PC-3 (cell line): ENCODE measurements around the gene MDFIC. TPM values are rescaled to one million over a fixed set of nuclear protein-coding genes. Genes with fewer than 3 reads are reported as not detected.

ENCODE experiments used
- ATAC-seq: fragments of 200-7000 bp; cut with Tn5 transposase; 2 replicates; pipeline ENCODE4 v1.9.1; 2020; ENCODE audit warnings: mild to moderate bottlenecking, moderate library complexity
- BruUV-seq: library from RNA; stranded (reverse); fragments of 400-500 nt; replicated peaks from 2 replicates; lab custom pipeline; 2021; lab: Mats Ljungman, UMichigan
- CTCF ChIA-PET: fragments of 300-600 bp; sonication (Branson Sonifier 250); formaldehyde crosslinking; loops from one replicate; lab custom pipeline; 2022; ENCODE audit warnings: antibody characterized with exemption; lab: Charles Lee
- POLR2A ChIA-PET: fragments of 300-600 bp; sonication (Branson Sonifier 250); formaldehyde crosslinking; loops from one replicate; lab custom pipeline; 2022; ENCODE audit warnings: antibody characterized with exemption; ENCODE audit not compliant: unreplicated experiment; lab: Charles Lee
- DNase-seq: peaks from one replicate; pipeline ENCODE4 v3.0.0-alpha.2; 2015
- H2AFZ ChIP-seq: fragments of 300-600 bp; sonication (generic); 2 replicates; pipeline ENCODE4 v1.6.0; 2016; ENCODE audit warnings: antibody characterized with exemption, low read length
- H3F3A ChIP-seq: fragments of 300-600 bp; sonication (generic); one replicate; pipeline ENCODE4 v1.6.0; 2017; ENCODE audit warnings: antibody characterized with exemption, low read length, control low read depth, mild to moderate bottlenecking; ENCODE audit not compliant: unreplicated experiment
- H3K27ac ChIP-seq: fragments of 300-600 bp; sonication (generic); 2 replicates; pipeline ENCODE4 v1.5.1; 2016; ENCODE audit warnings: mild to moderate bottlenecking, low read length
- H3K27me3 ChIP-seq: fragments of 300-600 bp; sonication (generic); 2 replicates; pipeline ENCODE4 v1.6.1; 2016; ENCODE audit warnings: low read length, mixed read lengths
- H3K36me3 ChIP-seq: fragments of 300-600 bp; sonication (generic); 2 replicates; pipeline ENCODE4 v1.6.1; 2016; ENCODE audit warnings: low read depth, mixed run types, low read length, mixed read lengths
- H3K4me1 ChIP-seq: fragments of 300-600 bp; sonication (generic); 2 replicates; pipeline ENCODE4 v1.5.1; 2016; ENCODE audit warnings: low read length; ENCODE audit not compliant: insufficient read depth
- H3K4me2 ChIP-seq: fragments of 300-600 bp; sonication (generic); 2 replicates; pipeline ENCODE4 v1.6.0; 2016; ENCODE audit warnings: low read length
- H3K4me3 ChIP-seq: fragments of 300-600 bp; sonication (generic); 2 replicates; pipeline ENCODE4 v1.5.1; 2016; ENCODE audit warnings: mild to moderate bottlenecking, low read length, mixed read lengths
- H3K79me2 ChIP-seq: fragments of 300-600 bp; sonication (generic); 2 replicates; pipeline ENCODE4 v1.6.1; 2017; ENCODE audit warnings: low read length, mixed read lengths
- H3K9ac ChIP-seq: fragments of 300-600 bp; sonication (generic); 2 replicates; pipeline ENCODE4 v1.6.0; 2016; ENCODE audit warnings: mild to moderate bottlenecking, low read length
- H3K9me2 ChIP-seq: fragments of 300-600 bp; sonication (generic); replicated peaks from 2 replicates; pipeline ENCODE4 v1.6.1; 2016; ENCODE audit warnings: mixed run types, low read length, mixed read lengths
- H3K9me3 ChIP-seq: fragments of 300-600 bp; sonication (generic); 2 replicates; pipeline ENCODE4 v1.6.1; 2016; ENCODE audit warnings: low read length, mixed read lengths
- H4K20me1 ChIP-seq: fragments of 300-600 bp; sonication (generic); 2 replicates; pipeline ENCODE4 v1.6.1; 2016; ENCODE audit warnings: low read length, mixed read lengths
- CTCF ChIP-seq: fragments of 300-600 bp; sonication (generic); conservative IDR thresholded peaks from 2 replicates; pipeline ENCODE4 v1.5.1; 2017; ENCODE audit warnings: antibody characterized with exemption, low read depth, mild to moderate bottlenecking, low read length
- EZH2 ChIP-seq: fragments of 300-600 bp; sonication (generic); IDR thresholded peaks from one replicate; pipeline ENCODE4 v1.6.1; 2017; ENCODE audit warnings: antibody characterized with exemption, mild to moderate bottlenecking, low read length; ENCODE audit not compliant: unreplicated experiment
- EZH2phosphoT487 ChIP-seq: fragments of 300-600 bp; sonication (generic); IDR thresholded peaks from 2 replicates; pipeline ENCODE4 v1.6.1; 2018; ENCODE audit warnings: mild to moderate bottlenecking, antibody characterized with exemption, low read length, borderline replicate concordance
- intact Hi-C: fragments of 100-400 bp; cut with micrococcal nuclease; formaldehyde crosslinking; loops from 2 replicates; pipeline ENCODE4 v1.9.0; 2023
- total RNA-seq: library from RNA; depleted of rRNA; stranded (reverse); fragments of >200 nt; gene quantifications from 2 replicates; pipeline ENCODE4 v1.2.3, GENCODE V29; 2014

MDFIC gene
- total RNA-seq, 1 experiment from 2014 or later = 33.9 TPM

- H3K36me3 ChIP-seq = no peaks in the 10 kb centered on the region
- ATAC-seq = peak; percentile 82
- intact Hi-C loops = no loop called here
- BruUV-seq = no TSS peak
- H3K9ac ChIP-seq = no peak overlapping the region
- H3K4me2 ChIP-seq = peak overlapping the region; percentile 33
- H3K4me3 ChIP-seq = no peak overlapping the region
- no peaks in the 10 kb centered on the region for H3K9me2 ChIP-seq
- H3K27ac ChIP-seq = peak overlapping the region; percentile 24; the same call in 1 of the 2 replicates
- H3F3A ChIP-seq = no peaks in the 10 kb centered on the region
- DNase-seq = peak; percentile 76
- H3K9me3 ChIP-seq = no peaks in the 10 kb centered on the region
- no peaks in the 10 kb centered on the region for H3K79me2 ChIP-seq
- no peaks in the 10 kb centered on the region for H3K27me3 ChIP-seq
- ChIA-PET CTCF (no interaction called here), POLR2A (interaction anchor here (0.6 kb wide), 1 partner anchor 109 kb away, joined by 3 read pairs; no protein-coding TSS in a partner anchor)
- no peak overlapping the region for H2AFZ ChIP-seq
- no peak for TF ChIP-seq EZH2phosphoT487
- no peaks in the 10 kb centered on the region for H4K20me1 ChIP-seq
- H3K4me1 ChIP-seq = peaks cover 22% of the 10 kb centered on the region
Observed at GRCh38 chr7:114988755-114989375, 67.0 kb downstream of the MDFIC start.

- H3K4me1 ChIP-seq = peaks cover 22% of the 10 kb centered on the region
- H3K9me3 ChIP-seq = no peaks in the 10 kb centered on the region
- H4K20me1 ChIP-seq = no peaks in the 10 kb centered on the region
- no peaks in the 10 kb centered on the region for H3F3A ChIP-seq
- ATAC-seq = no peak
- no peaks in the 10 kb centered on the region for H3K36me3 ChIP-seq
- TF ChIP-seq CTCF (no peak), EZH2phosphoT487 (no peak), EZH2 (no peak)
- no peak overlapping the region for H2AFZ ChIP-seq
- H3K27me3 ChIP-seq = no peaks in the 10 kb centered on the region
- intact Hi-C loops = no loop called here
- no peak overlapping the region for H3K4me3 ChIP-seq
- ChIA-PET CTCF (no interaction called here), POLR2A (no interaction called here)
- H3K9ac ChIP-seq = no peak overlapping the region
- BruUV-seq = no TSS peak
- no peaks in the 10 kb centered on the region for H3K9me2 ChIP-seq
- H3K79me2 ChIP-seq = no peaks in the 10 kb centered on the region
- H3K4me2 ChIP-seq = no peak overlapping the region
- DNase-seq = no peak
- H3K27ac ChIP-seq = no peak overlapping the region
Observed at GRCh38 chr7:114989531-114989930, 67.6 kb downstream of the MDFIC start.

GRCh38 chr7:114997487-114998404 lies 75.9 kb downstream of the MDFIC start:
- Histone ChIP-seq H3F3A (no peaks in the 10 kb centered on the region), H3K79me2 (no peaks in the 10 kb centered on the region), H3K9me3 (no peaks in the 10 kb centered on the region), H3K36me3 (no peaks in the 10 kb centered on the region), H3K4me1 (peaks cover 10% of the 10 kb centered on the region; the same call in 1 of the 2 replicates), H3K4me3 (peak overlapping the region; percentile 11; the same call in 1 of the 2 replicates), H4K20me1 (no peaks in the 10 kb centered on the region), H3K9ac (no peak overlapping the region), H2AFZ (no peak overlapping the region), H3K27ac (peak overlapping the region; percentile 13), H3K27me3 (no peaks in the 10 kb centered on the region), H3K9me2 (no peaks in the 10 kb centered on the region), H3K4me2 (peak overlapping the region; percentile 49)
- no peak for TF ChIP-seq EZH2phosphoT487
- no peak for TF ChIP-seq CTCF
- TF ChIP-seq EZH2 = no peak
- no TSS peak for BruUV-seq
- ChIA-PET POLR2A (no interaction called here), CTCF (interaction anchor here (0.7 kb wide), 1 partner anchor 334 kb away, joined by 3 read pairs; no protein-coding TSS in a partner anchor)
- DNase-seq (peak; percentile 38), ATAC-seq (peak; percentile 84)
- intact Hi-C loops = no loop called here
